ENCODE results near the gene ATF5. TPM values are rescaled to one million over a fixed set of nuclear protein-coding genes. Genes with fewer than 3 reads are reported as not detected.

ATF5 gene
- total and polyA plus RNA-seq, 10 of the 15 experiments (the other 5 are each of a cell fraction or from before 2014, with no cell fraction given): 9.1 to 133 (median 24.0) TPM

- TF ChIP-seq ELK1 (IDR thresholded peaks at IDR 0.05; ENCODE audit: low read depth, low read length) (no peak), ZNF24 (IDR thresholded peaks at IDR 0.05) (no peak), ZNF274 (IDR thresholded peaks at IDR 0.05; ENCODE audit: insufficient read depth, insufficient read length) (no peak), JUNB (IDR thresholded peaks at IDR 0.05) (no peak), BMI1 (IDR thresholded peaks at IDR 0.05; ENCODE audit: borderline replicate concordance) (no peak), ASH2L (IDR thresholded peaks at IDR 0.05; ENCODE audit: borderline replicate concordance, low read depth) (no peak), ZBED1 (IDR thresholded peaks at IDR 0.05; ENCODE audit: borderline replicate concordance) (peak; percentile 84), SIX5 (IDR thresholded peaks at IDR 0.05; ENCODE audit: low read depth, low read length, severe bottlenecking) (no peak), ETV6 (conservative IDR thresholded peaks at IDR 0.05 in 1 of 2, IDR thresholded peaks at IDR 0.05 in 1 of 2; ENCODE audit: borderline replicate concordance in 1 of 2, low read depth in 1 of 2) (no peak), CTCF (IDR thresholded peaks at IDR 0.05 in 2 of 3, conservative IDR thresholded peaks at IDR 0.05 in 1 of 3; ENCODE audit: control insufficient read depth in 2 of 3, extremely low read depth in 1 of 3, insufficient read depth in 1 of 3, low read depth in 3 of 3, low read length in 3 of 3) (no peak), MYC (IDR thresholded peaks at IDR 0.05; ENCODE audit: insufficient read depth, insufficient read length, insufficient replicate concordance, low read length, severe bottlenecking) (peak; percentile 73), POLR2AphosphoS2 (IDR thresholded peaks at IDR 0.05; ENCODE audit: low read depth, low read length) (peak; percentile 96; the same call in 1 of the 2 replicates), NFYA (IDR thresholded peaks at IDR 0.05; ENCODE audit: borderline replicate concordance, low read depth, low read length) (no peak), ZNF622 (IDR thresholded peaks at IDR 0.05) (no peak), CHD1 (IDR thresholded peaks at IDR 0.05; ENCODE audit: low read depth, low read length) (no peak; the same call in 1 of the 2 replicates), SKIL (IDR thresholded peaks at IDR 0.05; ENCODE audit: low read depth, poor library complexity, severe bottlenecking) (no peak), RELB (IDR thresholded peaks at IDR 0.05; ENCODE audit: low read depth) (no peak), NKRF (conservative IDR thresholded peaks at IDR 0.05) (no peak), LARP7 (IDR thresholded peaks at IDR 0.05) (peak; percentile 44; the same call in 1 of the 2 replicates), HDAC6 (IDR thresholded peaks at IDR 0.05; ENCODE audit: unreplicated experiment) (no peak)
These were observed 842 bp downstream of the ATF5 start (continued) for GRCh38 chr19:49929611-49930482.
